OCI-LY7 (cell line): ENCODE data around the gene SNRNP48.

Experiments used
- EZH2phosphoT487 ChIP-seq: fragments of 200-600 bp; sonication (generic); IDR thresholded peaks from 2 replicates; pipeline ENCODE4 v1.6.1; 2018; ENCODE audit warnings: low read depth, borderline replicate concordance, mild to moderate bottlenecking, mixed run types, antibody characterized with exemption, low read length, moderate library complexity, mixed read lengths
- TF ChIP-seq, protein P1 (sequence below): fragments of 200-600 bp; sonication (generic); conservative IDR thresholded peaks from 2 replicates; pipeline ENCODE4 v1.5.1; 2014; ENCODE audit warnings: mild to moderate bottlenecking, antibody characterized with exemption, low read length, moderate library complexity, mixed read lengths

DNA sequence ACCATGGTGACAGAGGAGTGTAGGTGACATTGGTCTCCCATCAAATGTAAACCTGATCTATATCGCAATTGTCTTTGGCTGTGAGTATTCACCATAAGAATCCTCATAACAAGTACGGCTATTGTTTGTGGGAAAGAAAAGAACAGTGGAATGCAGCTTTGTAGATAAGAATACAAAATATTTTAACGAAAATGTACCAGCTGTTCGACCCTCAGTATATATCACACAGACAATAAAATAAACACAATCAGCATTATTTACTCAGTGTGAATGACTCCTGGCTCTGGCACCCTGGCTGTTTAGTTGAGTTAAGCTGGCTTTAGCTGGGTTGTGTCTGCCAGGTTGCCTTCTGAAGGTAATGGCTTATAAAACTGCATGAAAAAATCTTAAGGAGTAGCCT, 43.4 kb downstream of the SNRNP48 start:
- TF ChIP-seq, protein P1, sequence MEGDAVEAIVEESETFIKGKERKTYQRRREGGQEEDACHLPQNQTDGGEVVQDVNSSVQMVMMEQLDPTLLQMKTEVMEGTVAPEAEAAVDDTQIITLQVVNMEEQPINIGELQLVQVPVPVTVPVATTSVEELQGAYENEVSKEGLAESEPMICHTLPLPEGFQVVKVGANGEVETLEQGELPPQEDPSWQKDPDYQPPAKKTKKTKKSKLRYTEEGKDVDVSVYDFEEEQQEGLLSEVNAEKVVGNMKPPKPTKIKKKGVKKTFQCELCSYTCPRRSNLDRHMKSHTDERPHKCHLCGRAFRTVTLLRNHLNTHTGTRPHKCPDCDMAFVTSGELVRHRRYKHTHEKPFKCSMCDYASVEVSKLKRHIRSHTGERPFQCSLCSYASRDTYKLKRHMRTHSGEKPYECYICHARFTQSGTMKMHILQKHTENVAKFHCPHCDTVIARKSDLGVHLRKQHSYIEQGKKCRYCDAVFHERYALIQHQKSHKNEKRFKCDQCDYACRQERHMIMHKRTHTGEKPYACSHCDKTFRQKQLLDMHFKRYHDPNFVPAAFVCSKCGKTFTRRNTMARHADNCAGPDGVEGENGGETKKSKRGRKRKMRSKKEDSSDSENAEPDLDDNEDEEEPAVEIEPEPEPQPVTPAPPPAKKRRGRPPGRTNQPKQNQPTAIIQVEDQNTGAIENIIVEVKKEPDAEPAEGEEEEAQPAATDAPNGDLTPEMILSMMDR: no peak
- no peak for TF ChIP-seq EZH2phosphoT487
